ENCODE measurements around the gene LPIN1.

DNA sequence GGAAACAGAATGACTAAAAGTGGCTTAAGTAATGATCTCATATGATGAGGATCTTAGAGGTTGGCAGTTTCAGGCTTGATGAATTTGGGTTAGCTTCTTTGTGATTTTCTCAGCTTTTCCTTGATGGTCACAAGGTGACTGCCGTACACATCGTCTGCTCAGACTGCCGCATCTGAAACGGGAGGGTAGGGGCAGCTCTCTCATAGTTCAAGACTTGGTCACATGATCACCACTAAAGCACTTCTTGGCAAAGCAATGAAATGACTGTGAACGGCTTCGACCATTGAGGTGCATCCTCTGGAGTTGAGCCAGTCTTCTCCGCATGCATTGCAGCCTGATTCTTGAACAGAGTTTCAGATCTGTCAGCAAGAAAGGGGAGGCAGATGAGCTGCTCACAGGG is 43.8 kb downstream of the LPIN1 start:
- TF ChIP-seq TEAD1 (CRISPR knock-in tag; IDR thresholded peaks at IDR 0.05) = no peak
- TF ChIP-seq ESRRA (CRISPR knock-in tag; IDR thresholded peaks at IDR 0.05; ENCODE audit: borderline replicate concordance) = no peak
- TF ChIP-seq, protein P1, sequence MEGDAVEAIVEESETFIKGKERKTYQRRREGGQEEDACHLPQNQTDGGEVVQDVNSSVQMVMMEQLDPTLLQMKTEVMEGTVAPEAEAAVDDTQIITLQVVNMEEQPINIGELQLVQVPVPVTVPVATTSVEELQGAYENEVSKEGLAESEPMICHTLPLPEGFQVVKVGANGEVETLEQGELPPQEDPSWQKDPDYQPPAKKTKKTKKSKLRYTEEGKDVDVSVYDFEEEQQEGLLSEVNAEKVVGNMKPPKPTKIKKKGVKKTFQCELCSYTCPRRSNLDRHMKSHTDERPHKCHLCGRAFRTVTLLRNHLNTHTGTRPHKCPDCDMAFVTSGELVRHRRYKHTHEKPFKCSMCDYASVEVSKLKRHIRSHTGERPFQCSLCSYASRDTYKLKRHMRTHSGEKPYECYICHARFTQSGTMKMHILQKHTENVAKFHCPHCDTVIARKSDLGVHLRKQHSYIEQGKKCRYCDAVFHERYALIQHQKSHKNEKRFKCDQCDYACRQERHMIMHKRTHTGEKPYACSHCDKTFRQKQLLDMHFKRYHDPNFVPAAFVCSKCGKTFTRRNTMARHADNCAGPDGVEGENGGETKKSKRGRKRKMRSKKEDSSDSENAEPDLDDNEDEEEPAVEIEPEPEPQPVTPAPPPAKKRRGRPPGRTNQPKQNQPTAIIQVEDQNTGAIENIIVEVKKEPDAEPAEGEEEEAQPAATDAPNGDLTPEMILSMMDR (IDR thresholded peaks at IDR 0.05) = no peak
- TF ChIP-seq, protein P2, sequence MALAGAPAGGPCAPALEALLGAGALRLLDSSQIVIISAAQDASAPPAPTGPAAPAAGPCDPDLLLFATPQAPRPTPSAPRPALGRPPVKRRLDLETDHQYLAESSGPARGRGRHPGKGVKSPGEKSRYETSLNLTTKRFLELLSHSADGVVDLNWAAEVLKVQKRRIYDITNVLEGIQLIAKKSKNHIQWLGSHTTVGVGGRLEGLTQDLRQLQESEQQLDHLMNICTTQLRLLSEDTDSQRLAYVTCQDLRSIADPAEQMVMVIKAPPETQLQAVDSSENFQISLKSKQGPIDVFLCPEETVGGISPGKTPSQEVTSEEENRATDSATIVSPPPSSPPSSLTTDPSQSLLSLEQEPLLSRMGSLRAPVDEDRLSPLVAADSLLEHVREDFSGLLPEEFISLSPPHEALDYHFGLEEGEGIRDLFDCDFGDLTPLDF (CRISPR knock-in tag; IDR thresholded peaks at IDR 0.05) = no peak
- TF ChIP-seq, protein P3, sequence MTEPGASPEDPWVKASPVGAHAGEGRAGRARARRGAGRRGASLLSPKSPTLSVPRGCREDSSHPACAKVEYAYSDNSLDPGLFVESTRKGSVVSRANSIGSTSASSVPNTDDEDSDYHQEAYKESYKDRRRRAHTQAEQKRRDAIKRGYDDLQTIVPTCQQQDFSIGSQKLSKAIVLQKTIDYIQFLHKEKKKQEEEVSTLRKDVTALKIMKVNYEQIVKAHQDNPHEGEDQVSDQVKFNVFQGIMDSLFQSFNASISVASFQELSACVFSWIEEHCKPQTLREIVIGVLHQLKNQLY (CRISPR knock-in tag; IDR thresholded peaks at IDR 0.05) = no peak
- no peak for TF ChIP-seq ETV6 (CRISPR knock-in tag; IDR thresholded peaks at IDR 0.05)
- no peak for TF ChIP-seq ATF6 (CRISPR knock-in tag; IDR thresholded peaks at IDR 0.05)
- TF ChIP-seq CREM (CRISPR knock-in tag; IDR thresholded peaks at IDR 0.05) = no peak
- TF ChIP-seq NFATC4 (CRISPR knock-in tag; IDR thresholded peaks at IDR 0.05) = no peak
- TF ChIP-seq MAX (CRISPR knock-in tag; IDR thresholded peaks at IDR 0.05) = no peak
- TF ChIP-seq NR2C2 (CRISPR knock-in tag; IDR thresholded peaks at IDR 0.05) = no peak
- TF ChIP-seq NR3C1 (CRISPR knock-in tag; conservative IDR thresholded peaks at IDR 0.05; ENCODE audit: low read depth) = no peak
